Stimulated activated CD8-positive, alpha-beta memory T cell treated with anti-CD3 and anti-CD28 coated beads, Interleukin-15, amount 100 ng/mL, for 1 hour (primary cell): Measurements from ENCODE around the gene TRAF3IP1.

Experiments
- DNase-seq: peaks from one replicate; pipeline ENCODE4 v3.0.0-alpha.2; 2020; ENCODE audit warnings: low read depth

Gene TRAF3IP1

DNA sequence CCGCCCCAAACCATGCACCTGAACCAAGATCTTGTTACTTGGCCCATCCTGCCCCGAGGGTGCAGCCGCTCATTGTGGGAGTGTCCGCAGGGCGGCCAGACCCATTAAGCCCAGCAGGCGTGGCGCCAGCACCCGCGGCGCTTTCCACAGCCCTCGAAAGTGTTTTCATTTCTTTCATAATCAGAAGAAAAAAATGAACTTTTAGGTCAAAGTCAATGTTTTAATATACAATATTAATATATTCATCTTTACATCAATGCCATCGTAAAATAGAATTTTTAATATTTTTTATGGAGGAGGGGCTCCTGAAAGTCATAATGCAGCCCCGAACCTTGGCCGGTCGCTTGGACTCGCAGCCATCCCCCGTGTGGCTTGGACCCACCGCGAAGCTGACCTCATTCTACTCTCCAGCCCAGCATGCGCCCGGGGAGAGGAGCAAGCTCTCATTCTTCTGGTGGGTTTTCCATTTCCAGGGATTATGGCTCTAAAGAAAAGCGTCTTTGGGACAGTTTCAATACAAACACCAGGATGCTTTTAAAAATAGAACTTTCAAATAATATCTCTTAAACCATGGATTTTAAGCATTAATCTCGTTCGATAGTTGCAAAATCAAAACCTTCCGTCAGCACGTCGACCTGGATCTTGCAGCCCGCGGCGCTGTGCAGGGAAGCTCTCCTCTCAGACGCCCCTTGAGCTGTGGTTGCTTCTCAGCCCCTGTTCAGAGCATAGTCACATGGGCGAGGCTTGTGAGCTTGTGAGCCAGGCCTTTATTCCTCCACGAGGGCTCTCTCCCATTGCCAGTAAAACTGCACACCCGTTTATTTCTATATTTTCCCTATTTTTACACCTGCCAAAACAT lies 89.3 kb downstream of the TRAF3IP1 start:
- DNase-seq, result no peak

DNA sequence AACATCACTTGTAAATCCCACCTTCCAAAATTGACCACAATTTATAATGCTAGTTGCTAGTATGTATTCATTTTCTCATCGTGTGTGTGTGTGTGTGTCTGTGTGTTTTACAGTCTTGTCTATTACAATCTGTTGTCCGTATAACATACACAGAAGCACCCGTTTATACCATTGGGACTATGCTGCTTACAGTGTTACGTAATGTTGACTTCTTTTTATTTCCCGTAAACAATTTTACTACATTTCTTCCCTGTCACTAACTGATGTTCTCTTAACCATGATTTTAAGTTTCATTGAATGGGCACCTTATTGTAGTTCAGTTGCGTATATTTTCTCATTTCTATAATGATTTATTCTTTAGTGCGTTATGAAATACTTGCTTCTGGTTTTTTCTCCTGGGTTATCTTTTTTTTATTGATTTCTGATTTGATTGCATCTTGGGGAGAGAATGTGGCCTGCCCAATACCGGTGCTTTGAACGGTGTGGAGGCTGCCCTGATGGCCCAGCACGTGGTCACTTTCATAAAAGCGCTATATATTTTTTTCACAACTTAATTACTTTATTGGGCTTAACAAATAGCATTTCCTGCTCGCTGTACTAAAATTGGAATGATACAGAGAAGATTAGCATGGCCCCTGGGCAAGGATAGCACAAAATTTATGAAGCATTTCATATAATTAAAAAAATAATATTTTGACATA lies 91.9 kb downstream of the TRAF3IP1 start:
- DNase-seq, result no peak

DNA sequence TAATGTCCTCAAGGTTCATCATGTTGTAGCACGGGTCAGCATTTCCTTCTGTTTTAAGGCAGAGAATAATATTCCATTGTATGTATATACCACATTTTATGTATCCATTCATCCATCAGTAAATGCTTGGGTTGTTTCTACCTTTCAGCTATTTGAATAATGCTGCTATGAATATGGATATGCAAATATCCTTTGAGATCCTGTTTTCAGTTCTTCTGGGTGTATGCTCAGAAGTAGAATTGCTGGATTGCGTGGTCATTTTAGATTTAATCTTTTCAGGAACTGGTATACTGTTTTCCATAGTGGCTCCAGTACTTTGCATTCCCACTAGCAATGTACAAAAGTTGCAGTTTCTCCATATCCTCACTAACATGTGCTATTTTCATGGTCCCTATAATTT lies 93.0 kb downstream of the TRAF3IP1 start:
- no peak for DNase-seq

DNA sequence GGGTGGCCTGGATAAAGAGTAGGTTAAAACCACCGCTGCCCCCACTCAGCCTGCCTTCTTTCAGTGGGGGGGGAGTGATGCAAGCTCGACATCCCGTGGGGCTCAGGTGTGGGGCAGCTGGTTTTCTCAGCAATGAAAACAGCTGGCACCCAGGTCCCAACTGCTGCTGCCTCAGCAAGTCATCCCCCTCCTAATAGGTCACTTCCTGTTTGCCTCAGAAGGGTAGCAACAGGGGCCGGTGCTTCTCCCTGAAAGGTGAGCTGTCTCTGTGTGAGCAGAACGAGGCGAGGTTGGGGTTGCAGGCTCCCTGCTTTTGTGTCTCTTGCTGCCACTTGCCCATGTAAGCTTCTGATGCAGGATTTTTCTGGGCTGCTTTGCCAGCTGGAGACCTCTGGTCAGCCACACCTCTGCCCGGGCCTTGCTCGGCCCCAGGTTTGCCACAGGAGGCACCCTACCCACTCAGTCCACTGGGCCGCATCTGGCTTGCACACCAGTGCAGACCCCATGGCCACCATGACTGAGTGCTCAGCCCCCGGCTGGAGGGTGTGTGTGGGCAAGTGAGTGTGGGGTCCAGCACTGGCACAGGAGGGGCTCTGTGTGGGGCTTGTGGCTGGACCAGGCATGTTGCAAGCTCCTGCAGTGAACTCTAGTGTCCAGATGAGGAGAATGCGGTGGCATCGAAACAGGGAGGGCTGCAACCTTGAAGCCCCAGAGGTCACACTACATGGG lies 94.9 kb downstream of the TRAF3IP1 start:
- DNase-seq, result no peak

DNA sequence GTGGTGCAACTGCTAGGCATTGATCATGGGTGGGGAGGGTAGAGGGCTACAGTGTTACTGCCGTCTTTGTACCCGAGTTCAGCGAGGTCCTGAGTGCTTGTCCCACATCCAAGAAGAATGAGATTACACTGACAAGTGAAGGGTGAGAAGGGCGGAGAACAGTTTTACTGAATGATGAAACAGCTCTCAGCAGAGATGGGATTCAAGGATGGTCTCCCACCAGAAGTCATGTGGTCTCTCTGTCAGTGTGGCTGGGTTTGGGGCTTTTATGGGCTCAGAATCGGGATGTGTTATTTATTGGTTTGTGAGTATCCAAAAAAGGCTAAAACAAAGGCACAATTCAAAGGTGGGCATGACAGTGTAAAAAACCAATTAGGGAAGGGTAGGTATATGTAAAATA lies 95.6 kb downstream of the TRAF3IP1 start:
- no peak for DNase-seq

DNA sequence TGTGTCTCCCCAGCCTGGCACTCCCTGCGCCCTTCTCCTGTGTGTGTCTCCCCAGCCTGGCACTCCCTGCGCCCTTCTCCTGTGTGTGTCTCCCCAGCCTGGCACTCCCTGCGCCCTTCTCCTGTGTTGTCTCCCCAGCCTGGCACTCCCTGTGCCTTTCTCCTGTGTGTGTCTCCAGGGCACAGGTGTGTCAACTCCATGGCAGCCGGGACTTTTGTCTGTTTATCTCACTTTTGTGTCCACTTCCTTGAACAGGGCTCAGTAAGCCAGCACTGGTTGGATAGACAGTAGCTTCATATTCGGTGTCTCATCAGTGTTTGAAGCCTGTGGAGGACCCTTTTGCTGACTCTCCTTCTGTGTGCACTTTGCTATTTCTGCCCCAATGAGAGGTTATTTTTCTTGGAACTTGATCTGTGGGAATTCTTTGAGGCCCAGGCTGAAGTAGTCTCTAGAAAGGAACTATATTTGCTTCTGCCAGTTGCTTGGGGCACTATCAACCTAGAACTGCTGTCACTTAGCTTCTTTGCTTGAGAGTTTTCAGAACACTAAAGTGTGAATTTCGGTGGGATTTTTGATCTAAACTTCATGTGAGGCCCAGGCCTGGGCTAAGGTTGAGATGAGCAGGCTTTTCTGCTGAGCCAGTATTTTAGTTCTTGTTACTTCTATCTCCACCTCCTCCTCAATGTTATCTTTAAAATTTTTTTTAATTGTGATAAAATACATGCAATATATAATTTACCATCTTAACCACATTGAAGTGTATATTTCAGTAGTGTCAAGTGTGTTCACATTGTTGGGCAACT lies 98.1 kb downstream of the TRAF3IP1 start:
- no peak for DNase-seq

DNA sequence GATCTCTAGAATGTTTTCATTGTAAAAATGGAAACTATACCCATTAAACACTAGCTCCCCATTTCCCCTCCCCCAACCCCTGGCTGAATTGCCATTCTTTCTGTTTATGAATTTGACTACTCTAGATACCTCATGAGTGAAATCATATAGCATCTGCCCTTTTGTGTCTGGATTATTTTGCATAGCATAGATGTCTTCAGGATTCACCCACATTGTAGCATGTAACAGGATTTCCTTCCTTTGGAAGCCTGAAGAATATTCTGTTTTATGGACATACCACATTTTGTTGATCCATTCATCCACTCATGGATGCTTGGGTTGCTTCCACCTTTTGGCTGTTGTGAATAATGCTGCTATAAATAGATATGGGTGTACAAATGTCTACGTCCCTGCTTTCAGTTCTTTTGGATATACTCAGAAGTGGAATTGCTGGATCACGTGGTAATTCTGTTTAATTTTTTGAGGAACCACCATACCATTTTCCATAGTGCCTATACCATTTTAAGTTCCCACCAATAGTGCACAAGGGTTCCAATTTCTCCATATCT lies 98.8 kb downstream of the TRAF3IP1 start:
- DNase-seq, result no peak

DNA sequence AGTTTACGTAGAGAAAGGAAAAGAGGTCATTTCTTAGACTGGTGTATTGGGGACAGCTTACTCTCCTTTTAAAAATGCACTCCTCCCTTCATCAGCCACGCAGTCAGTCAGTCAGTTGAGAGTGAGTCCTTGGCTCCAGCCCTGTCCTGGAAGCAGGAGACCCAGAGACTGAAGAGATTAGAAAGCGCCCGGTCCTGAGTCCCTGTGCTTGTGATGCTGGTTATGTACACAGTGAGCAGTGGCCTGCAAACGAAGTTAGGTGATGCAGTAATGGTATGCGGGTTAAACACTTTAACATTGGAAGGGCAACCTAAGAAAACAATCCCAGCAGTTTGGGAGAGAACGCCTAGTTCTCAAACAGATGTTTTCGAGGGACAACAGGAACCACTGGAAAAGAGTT lies 100.1 kb downstream of the TRAF3IP1 start:
- no peak for DNase-seq

DNA sequence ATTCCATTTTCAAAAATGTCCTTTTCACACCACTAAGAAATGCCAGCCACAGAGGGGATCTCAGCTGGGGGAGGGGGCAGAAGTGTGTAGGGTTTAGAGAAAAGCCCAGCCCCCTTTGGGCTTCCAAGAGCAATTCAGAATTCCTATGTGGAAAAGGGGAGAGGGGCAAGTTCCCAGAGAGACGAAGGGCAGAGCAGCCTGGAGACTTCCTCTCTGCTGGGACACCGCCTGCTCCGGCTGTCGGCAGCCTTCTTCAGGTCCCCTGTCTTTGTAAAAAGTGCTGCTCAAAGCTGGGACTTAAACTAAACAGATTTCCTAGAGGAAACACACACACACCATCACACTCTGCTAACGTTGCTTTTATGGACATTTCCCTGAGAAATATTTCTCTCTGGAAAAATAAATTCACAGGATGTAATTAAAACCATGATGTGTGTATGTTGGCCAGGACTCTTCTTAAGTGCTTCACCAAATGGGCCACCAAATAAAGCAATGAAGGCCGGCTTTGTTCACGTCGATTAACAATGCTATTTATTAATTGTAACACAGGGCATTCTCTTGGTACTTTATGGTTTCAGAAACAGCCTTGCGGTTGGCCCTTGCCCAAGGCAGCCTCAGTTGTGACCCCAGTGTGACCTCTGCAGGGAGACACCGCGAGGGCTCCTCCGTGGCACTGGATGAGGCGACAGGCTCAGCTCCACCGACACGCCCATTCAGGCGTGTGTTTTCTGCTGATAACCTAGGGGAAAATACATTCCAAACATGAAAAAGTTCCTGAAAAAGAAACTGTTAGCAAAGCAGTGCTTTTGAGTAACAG lies 100.8 kb downstream of the TRAF3IP1 start:
- no peak for DNase-seq

DNA sequence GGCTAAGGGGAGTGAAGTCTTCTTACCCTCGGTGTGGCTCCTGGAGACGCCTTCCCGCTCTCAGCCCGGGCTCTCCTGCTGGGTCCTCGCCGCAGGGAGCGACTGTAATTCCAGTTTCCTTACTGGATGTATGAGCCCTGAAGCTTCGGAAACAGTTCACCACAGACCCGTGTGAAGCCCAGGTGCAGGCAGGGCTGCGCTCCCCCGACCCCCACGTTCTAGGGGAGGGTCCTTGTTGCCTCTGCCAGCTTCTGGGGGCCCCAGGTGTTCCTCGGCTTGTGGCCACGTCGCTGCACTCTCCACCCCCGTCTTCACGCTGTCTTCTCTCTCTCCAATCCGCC lies 101.3 kb downstream of the TRAF3IP1 start:
- DNase-seq, result no peak

DNA sequence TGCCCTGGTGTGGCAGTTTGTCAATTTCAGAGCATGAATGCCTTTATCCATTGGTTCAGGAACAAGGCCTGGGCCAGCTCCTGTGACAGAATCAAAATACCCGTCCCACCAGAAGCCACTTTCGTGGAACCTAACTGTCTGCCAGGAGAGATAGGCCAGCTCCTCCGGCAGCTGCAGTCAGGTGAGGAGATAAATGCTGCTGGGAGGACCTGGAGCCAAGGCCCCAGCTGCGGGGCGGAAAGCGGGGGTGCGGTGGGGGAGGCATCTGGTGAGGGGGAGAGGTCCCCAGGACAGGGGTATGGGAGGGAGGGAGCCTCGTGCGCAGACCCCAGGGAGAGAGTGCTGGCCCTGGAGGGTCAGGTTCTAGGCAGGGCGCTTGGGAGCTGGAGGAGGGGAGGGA lies 102.0 kb downstream of the TRAF3IP1 start:
- no peak for DNase-seq

DNA sequence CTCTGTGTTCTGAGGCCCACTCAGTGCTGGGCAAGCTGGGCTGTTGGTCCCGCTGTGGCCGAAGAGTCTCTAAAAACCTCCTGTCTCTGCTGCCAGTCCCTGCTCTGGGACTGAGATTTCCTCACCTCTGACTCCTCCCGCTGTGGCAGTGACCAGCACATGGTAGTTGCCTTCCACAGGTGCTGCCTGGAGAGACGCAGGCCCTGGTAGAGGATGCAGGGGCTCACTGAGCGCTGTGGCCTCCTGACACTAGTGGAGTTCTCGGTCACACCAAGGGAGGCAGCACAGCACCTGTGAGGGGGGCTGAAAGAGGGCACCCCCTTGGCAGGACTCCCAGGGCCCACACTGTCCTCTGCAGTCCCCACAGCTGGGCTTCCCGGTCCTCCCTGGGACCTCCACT lies 102.6 kb downstream of the TRAF3IP1 start:
- no peak for DNase-seq

DNA sequence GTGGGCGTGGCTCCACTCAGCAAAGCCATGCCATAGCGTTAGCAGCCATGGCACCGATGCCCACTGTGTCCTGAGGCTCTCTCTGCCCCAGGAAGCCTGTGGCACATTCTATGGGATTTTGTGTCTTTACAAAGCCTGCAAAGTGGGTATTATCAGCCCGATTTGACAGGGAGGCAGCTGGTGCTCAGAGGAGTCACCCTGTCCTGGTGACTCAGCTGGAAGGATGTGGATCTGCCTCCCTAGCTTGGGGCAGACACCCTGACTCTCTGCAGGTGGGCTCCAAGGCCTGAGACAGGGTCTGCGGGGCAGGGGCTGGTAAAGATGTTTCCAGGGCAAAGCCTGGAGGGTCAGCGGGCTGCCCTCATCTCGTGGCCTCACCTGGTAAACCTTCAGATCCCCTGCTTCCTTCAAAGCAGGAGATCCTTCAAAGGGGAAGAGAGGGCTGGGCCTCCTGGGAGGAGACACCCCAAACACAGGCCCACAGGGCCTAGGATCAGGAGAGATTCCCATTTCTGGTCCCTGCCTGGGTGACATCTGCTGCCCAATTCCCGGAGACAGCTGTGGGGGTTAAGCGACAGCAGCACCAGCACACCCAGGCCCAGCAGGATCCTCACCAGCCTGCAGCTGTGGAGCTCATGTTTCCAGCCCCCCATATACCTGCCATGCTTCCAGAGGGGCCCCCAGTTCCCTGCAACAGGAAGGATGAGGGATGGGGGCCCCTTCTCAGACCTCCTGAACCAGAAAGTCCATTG lies 103.4 kb downstream of the TRAF3IP1 start:
- no peak for DNase-seq

DNA sequence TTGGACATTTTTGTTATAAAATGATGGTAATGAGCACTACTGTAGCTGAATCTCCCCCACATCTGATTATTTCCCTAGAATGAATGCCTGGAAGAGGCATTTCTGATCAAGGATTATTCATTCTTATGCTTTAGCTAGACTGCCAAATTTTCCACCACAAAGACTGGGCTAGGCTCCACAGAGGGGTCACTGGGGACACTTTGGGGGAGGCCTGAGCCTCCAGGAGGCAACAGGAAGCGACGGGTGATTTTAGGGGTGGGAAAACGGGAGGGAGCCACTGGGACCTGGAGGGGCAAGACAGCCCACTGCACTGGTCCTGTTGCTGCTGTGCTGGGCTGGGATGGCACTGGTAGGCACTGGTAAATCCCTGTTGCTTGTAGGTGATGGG lies 104.0 kb downstream of the TRAF3IP1 start:
- DNase-seq, result no peak

DNA sequence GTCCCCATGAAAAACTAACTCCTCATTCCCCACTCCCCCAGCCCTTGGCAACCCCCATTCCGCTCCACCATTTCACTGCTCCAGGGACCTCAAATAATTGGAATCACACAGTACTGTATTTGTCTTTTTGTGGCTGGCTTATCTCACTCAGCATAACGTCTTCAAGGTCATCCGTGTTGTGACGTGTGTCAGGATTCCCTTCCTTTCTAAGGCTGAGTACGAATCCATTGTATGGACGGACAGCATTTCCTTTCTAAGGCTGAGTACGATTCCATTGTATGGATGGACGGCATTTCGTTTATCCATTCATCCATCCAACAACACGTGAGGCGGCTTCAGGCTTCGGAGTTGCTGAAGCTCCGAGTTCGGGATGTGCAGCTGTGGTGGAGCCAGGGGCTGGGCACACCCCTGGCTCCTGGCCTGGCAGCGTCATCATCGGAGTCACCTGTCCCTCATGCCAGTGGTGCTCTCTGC lies 105.2 kb downstream of the TRAF3IP1 start:
- DNase-seq, result no peak

DNA sequence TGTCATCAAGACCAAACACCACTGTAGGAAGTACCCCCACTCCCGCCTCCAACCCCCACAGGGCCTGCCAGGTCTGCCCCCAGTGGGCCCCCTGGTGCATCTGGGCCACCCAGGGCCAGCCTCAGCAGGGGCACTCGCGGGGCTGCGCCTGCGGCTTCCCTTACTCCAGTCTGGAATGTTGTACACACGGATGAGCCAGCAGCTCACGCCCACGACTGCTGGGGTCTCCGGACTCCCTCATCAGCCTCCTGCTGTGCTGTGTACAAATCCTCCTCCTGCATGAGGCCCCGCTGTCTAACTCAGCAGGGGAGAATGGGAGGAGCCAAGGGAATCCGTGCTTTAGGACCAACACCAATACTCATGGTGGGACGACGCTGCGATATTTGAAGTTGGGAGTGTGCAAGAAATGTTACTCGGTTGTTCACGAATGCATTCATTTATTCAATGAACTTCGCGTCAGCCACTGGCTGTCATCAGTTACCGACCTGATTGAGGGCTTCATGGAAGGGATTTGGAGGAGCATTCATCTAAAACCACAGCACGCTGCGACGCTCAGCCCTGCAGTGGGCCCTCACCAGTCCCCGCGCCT lies 105.8 kb downstream of the TRAF3IP1 start:
- no peak for DNase-seq

DNA sequence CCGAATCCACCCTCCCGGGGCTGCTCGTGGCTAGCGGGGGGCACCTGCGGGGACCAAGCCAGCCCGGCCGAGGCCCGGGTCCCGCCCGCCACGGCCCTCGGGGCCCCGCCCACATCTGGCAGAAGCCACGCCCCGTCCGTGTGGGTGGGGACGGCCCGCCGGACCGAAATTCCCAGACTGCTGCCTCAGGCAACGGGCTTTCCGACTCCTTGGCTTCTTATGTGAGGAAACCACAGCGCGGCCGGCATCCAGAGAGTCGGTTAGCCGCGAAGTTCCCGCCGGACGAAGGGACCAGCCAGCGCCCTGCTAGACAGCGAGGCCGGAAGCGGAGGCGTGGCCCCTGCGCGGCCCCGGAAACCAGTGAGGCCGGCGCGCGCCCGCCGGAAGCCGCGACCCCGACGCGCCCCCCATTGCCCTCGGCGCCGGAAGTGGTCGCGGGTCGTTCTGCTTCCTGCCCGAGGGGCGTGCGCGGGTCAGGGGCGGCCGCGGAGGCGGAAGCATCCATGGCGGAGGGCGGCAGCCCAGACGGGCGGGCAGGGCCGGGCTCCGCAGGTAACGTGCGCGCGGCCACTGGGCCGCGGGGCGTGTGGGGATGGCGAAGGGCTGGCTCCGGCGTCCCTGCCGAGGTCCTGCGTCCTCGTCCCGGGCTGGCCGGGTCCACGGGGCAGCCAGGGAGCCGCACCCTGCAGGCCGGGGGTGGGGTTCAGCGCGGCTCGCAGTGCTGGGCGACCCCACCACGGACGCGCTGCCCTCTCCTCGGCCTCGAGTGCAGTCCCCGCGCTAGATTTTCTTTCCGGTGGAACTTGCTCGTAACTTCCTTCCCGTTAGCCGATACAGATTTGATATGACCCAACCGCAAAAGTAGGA lies 106.5 kb downstream of the TRAF3IP1 start, which contains the start of gene ASB1:
Gene ASB1 (plus strand): TSS at position 360 of the 867 bp plus-strand sequence. CDS start 144 bp downstream, at position 504.
- DNase-seq, result peak; percentile 53

DNA sequence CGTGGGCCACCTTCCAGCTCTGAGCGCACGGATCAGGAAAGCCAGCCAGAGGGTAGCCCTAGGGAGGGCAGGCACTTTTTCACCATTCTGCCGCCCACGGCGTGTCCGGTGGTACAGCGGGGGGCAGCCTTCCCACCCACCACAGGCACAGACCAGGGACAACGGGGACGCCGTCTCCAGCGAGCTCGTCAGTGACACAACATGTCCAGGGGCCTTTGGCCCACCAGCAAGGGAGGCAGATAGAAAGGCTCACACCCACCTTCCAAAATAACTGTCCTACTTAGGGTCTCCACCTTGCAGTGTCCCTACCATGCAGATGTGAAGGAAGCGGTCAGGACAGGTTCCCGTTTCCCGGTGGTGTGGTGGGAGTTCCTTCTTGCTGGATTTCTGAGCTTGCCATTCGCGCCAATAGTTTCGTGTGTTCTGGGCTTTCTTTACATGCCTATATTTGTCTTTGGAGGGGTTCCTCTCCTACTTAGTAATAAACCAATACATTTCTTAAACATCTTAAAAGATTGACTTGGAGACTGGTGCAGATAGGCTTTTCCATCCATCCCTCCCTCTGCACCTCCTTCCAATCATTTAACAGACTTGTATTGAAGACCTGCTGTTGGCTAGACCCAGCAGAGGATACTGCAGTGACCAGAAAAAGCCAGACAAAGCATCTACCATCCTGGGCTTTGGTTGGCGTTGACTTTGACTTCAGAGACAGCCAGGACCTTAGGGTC lies 107.3 kb downstream of the TRAF3IP1 start:
- DNase-seq, result no peak
